Upper lobe of left lung (tissue), 4 donors: ENCODE data around the gene PPIP5K1.

Experiments
- EP300 ChIP-seq, 4 donors: sonication (generic); formaldehyde crosslinking; IDR thresholded peaks; one replicate each; pipeline ENCODE4 v1.5.1; 2017; ENCODE audit warnings: antibody characterized with exemption in 4 of 4, control low read depth in 2 of 4
- POLR2A ChIP-seq, 4 donors: fragments of 450-650 bp; IDR thresholded peaks; one replicate each; pipeline ENCODE4 v1.5.1; 2016 to 2017; ENCODE audit warnings: antibody characterized with exemption in 4 of 4, mild to moderate bottlenecking in 2 of 4
- POLR2AphosphoS5 ChIP-seq, 2 donors: sonication (generic); formaldehyde crosslinking; IDR thresholded peaks; one replicate each; pipeline ENCODE4 v1.5.1; 2017; ENCODE audit warnings: antibody characterized with exemption in 2 of 2
- TF ChIP-seq, protein P1 (sequence below), 6 experiments: fragments of 450-650 bp in 4 of 6; fragments of 200-600 bp in 2 of 6; sonication (generic) in 2 of 6; IDR thresholded peaks; one replicate each; pipeline ENCODE4 v1.5.1; 2016 to 2019; ENCODE audit warnings: antibody characterized with exemption in 6 of 6

DNA sequence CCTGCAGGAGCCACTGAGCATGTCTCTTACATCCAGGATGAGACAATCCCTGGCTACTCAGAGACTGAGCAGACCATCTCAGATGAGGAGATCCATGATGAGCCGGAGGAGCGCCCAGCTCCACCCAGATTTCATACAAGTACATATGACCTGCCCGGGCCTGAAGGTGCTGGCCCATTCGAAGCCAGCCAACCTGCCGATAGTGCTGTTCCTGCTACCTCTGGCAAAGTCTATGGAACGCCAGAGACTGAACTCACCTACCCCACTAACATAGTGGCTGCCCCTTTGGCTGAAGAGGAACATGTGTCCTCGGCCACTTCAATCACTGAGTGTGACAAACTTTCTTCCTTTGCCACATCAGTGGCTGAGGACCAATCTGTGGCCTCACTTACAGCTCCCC lies 66.4 kb downstream of the PPIP5K1 start:
- TF ChIP-seq, protein P1, sequence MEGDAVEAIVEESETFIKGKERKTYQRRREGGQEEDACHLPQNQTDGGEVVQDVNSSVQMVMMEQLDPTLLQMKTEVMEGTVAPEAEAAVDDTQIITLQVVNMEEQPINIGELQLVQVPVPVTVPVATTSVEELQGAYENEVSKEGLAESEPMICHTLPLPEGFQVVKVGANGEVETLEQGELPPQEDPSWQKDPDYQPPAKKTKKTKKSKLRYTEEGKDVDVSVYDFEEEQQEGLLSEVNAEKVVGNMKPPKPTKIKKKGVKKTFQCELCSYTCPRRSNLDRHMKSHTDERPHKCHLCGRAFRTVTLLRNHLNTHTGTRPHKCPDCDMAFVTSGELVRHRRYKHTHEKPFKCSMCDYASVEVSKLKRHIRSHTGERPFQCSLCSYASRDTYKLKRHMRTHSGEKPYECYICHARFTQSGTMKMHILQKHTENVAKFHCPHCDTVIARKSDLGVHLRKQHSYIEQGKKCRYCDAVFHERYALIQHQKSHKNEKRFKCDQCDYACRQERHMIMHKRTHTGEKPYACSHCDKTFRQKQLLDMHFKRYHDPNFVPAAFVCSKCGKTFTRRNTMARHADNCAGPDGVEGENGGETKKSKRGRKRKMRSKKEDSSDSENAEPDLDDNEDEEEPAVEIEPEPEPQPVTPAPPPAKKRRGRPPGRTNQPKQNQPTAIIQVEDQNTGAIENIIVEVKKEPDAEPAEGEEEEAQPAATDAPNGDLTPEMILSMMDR (IDR thresholded peaks at IDR 0.05): no peak
- TF ChIP-seq POLR2A (IDR thresholded peaks at IDR 0.05) (no peak), EP300 (IDR thresholded peaks at IDR 0.05) (no peak), POLR2AphosphoS5 (IDR thresholded peaks at IDR 0.05) (no peak)
